ENCODE results near the gene BAHD1. TPM values are rescaled to one million over a fixed set of nuclear protein-coding genes. Genes with fewer than 3 reads are reported as not detected.

The BAHD1 gene
- total RNA-seq, 4 donors from 2014 or later: 11.6 to 29.6 (median 22.3) TPM

DNA sequence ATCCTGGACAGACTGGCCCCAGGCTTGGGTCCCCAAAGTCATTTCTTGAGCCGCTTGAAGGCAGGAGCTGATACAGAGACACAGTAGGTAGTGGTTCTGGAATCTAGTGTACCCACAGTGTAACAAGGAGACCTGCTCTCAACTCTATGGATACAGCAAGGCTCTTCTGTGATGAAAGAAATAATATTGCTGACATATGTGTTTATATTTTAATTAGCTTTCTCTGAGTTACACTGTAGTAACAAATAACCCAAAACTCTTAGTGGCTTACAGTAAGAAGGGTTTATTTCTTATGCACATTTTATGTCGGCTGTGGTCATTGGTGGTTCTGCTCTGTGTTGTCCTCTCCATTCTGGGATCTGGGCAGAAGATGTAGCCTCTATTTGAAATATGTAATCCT is 75.6 kb downstream of the BAHD1 start:
- H3K27me3 ChIP-seq: no peaks in the 10 kb centered on the region
- 94% methylated on average over 2 of the region's 2 CpGs for WGBS
- no peak overlapping the region for H3K4me3 ChIP-seq
- no peaks in the 10 kb centered on the region for H3K36me3 ChIP-seq
- DNase-seq (ENCODE audit: extremely low spot score): no peak
- H3K4me1 ChIP-seq: peaks cover 0 to 12% (median 8%) of the 10 kb centered on the region in 4 donors
- TF ChIP-seq EP300 (IDR thresholded peaks at IDR 0.05): no peak
- no peaks in the 10 kb centered on the region for H3K9me3 ChIP-seq
- H3K27ac ChIP-seq (replicated peaks in 1 of 4): no peak overlapping the region
- intact Hi-C loops (cut with DNase I): no loop called here

Other genes with a start within 250 kb of the BAHD1 start
- under 1 TPM in 3 of 4 donors, not detected in 1; 0.33 to 0.52 (median 0.45) TPM for gene PAK6, start 201.9 kb upstream of the BAHD1 start, total RNA-seq
- not detected for gene ANKRD63, start 157.9 kb upstream of the BAHD1 start, total RNA-seq
- gene PLCB2, start 133.0 kb upstream of the BAHD1 start, total RNA-seq: 10 to 100 TPM in 1 of 4 donors, 1 to 10 TPM in 3; 5.8 to 13.3 (median 9.7) TPM
- 10 to 100 TPM; 39.0 to 41.3 (median 40.7) TPM for gene INAFM2, start 117.3 kb upstream of the BAHD1 start, total RNA-seq
- gene CCDC9B, start 100.0 kb upstream of the BAHD1 start, total RNA-seq: 10 to 100 TPM; 22.9 to 82.6 (median 56.3) TPM
- 1 to 10 TPM in 1 of 4 donors, not detected in 3; 1.8 TPM for gene PHGR1, start 89.9 kb upstream of the BAHD1 start, total RNA-seq
- under 1 TPM; 0.13 to 0.42 (median 0.26) TPM for gene DISP2, start 82.7 kb upstream of the BAHD1 start, total RNA-seq
- gene KNSTRN, start 58.2 kb upstream of the BAHD1 start, total RNA-seq: 10 to 100 TPM in 1 of 4 donors, 1 to 10 TPM in 3; 4.6 to 15.6 (median 6.4) TPM
- 10 to 100 TPM; 38.8 to 50.7 (median 44.7) TPM for gene IVD, start 35.2 kb upstream of the BAHD1 start, total RNA-seq
- 10 to 100 TPM in 3 of 4 donors, 1 to 10 TPM in 1; 7.9 to 16.6 (median 12.5) TPM for gene CHST14, start 30.0 kb downstream of the BAHD1 start, total RNA-seq
- 10 to 100 TPM; 24.9 to 38.3 (median 36.0) TPM for gene CCDC32, start 124.1 kb downstream of the BAHD1 start, total RNA-seq
- gene RPUSD2, start 128.3 kb downstream of the BAHD1 start, total RNA-seq: 10 to 100 TPM in 3 of 4 donors, 1 to 10 TPM in 1; 8.7 to 13.5 (median 10.6) TPM
- gene KNL1, start 153.3 kb downstream of the BAHD1 start, total RNA-seq: under 1 TPM in 3 of 4 donors, not detected in 1; 0.06 to 0.63 (median 0.17) TPM